ENCODE measurements around the gene MYH3.

The MYH3 gene

DNA sequence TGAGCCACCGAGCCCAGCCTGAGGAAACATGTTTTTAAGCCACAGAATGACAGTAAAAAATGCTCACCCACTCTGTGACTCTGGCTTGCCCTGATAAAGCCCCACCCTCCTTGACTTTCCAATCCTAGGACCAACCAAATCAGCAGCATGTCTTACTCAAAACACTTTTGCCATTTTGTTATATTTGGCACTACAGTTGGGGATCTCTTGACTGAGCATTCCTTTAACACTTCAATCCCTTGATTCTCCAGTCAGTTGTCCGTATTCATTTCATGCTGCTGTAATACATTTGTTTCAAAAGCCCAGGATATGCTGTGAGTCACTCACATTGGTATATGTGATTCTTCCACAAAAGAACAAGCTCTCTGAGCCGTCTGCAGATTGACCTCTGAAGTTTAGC, 8.2 kb downstream of the MYH3 start:
- no peak for FAIRE-seq

DNA sequence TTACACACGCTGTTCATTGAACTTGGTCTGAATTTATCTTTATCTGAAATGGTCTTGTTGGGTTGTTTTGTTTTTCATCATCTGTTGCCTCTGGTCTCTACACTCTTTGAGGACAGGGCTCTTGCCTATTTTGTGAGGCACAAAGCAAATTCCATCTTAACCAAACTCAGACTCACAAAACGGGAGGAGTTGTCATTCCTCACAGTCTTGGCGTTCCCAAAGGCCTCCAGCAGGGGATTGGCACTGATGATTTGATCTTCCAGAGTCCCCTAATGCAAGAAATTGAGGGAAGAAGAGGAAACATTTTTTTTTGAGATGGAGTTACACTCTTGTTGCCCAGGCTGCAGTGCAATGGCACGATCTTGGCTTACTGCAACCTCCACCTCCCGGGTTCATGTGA, 8.7 kb downstream of the MYH3 start:
- no peak for FAIRE-seq

DNA sequence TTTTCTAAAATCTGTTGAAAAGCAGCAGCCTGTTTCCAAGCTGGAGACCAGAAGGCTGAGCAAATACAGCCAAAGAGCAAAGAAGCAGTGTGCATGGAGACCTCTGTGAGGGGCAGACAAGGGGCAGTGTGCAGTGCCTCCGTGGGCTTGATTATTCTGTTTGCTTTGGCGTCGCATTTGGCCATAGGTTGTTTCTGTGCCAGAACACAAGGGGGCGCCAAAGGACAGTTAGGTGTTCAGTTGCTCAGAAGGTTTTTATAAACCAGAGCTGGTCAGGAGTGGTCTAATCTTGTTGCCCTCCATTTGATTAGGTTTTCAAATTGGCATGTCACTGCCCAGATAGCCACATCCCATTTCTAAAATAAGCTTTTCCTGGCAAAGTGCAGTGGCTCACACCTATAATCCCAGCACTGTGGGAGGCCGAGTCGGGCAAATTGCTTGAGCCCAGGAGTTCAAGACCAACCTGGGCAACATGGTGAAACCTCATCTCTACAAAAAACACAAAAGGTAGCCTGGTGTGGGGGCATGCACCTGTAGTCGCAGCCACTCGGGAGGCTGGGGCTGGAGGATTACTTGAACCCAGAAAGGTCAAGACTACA, 10.6 kb downstream of the MYH3 start:
- FAIRE-seq, result no peak

DNA sequence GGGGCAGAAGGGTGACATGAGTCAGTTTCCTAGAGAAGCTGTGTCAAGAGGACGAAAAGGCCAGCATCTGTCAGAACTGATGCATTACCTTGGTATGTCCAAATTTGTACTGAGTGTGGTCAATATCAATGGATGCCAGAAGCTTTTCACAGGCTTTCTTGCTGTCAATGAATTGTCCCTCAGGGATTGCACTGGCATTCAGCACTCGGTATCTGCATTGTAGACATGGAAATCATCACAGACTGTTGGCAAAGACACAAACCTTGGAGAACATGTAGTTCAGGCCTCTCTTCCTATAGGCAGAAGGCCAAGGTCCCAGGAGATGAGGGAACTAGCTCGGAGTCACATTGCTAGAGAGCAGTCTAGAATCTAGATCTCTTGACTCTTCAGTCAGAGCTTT, 16.6 kb downstream of the MYH3 start:
- no peak for FAIRE-seq

DNA sequence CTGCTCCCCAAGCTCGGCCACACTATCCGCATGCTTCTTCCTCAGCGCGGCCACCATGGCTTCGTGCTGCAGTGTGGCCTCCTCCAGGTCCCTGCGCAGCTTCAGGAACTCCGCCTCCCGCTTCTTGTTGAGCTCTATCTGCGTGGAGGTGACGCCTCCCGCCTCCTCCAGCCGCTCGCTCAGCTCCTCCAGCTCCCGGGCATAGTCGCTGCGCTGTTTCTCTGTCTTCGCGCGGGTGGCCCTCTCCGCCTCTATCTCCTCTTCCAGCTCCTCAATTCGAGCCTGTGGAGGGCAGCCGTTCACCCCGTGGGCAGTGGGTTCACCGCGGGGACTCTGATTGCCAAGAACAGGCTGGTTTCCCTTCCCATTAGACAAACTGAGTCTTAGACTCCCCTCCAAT, 19.0 kb downstream of the MYH3 start:
- FAIRE-seq, result no peak

DNA sequence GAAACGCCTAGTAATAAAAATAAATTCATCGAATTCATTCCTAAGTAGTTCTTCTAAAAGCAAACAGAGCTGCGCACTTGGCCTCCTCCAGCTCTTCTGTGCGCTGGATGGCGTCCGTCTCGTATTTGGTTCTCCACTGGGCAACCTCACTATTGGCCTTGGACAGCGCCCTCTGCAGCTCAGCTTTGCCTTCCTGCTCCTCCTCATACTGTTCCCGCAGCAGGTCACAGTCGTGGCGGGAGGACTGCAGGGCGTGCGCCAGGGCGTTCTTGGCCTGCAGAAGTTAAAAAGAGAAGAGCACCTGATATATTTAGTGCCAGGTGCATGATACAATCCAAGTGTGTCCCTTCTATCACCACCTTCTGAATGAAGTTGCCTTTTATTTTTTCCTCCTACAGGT, 21.8 kb downstream of the MYH3 start:
- no peak for FAIRE-seq

DNA sequence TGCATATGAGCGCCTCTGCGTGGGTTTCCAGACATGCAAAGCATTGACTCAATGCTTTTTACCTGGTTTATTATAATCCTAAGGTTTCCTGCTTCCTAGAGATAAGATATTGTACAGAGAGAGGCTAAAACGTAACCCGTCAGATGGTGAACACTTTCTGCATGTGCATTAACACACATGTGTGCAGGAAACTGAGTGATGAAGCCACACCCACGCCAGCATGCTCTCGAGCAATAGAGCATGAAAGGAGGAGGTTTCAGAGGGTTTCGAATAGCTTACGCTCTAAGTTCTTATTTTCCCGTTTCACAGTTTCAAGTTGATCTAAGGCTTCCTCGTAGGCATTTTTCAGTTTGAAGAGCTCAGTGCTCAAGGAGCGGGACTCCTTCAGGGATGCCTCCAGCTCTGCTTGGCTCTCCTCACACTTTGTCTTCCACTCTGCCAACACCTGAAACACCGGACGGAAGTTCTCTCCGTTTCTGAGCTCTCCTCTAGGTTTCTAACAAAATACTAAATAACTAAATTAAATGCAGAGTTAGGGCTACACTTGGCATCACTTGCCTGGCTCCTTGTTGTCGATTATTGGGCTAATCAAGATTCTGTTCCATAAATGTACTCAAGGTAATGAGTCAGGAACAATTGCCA, 23.2 kb downstream of the MYH3 start:
- no peak for FAIRE-seq

DNA sequence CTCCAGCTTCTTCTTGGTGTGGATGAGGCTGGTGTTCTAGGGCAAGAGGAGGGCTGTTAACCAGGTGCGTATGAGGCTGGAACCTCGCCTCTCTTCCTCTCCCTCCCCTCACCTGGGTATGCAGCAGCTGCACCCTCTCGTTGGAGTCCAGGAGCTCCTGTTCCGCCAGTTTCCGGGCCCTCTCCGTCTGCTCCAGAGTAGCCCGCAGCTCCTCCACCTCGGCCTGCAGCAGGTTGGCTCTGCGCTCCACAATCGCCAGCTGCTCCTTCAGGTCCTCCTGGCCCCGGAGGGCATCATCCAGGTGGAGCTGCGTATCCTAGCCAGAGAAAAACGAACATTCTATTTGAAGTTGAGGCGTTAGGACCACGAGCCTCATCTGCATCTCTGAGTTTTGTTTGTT, 25.4 kb downstream of the MYH3 start:
- no peak for FAIRE-seq

DNA sequence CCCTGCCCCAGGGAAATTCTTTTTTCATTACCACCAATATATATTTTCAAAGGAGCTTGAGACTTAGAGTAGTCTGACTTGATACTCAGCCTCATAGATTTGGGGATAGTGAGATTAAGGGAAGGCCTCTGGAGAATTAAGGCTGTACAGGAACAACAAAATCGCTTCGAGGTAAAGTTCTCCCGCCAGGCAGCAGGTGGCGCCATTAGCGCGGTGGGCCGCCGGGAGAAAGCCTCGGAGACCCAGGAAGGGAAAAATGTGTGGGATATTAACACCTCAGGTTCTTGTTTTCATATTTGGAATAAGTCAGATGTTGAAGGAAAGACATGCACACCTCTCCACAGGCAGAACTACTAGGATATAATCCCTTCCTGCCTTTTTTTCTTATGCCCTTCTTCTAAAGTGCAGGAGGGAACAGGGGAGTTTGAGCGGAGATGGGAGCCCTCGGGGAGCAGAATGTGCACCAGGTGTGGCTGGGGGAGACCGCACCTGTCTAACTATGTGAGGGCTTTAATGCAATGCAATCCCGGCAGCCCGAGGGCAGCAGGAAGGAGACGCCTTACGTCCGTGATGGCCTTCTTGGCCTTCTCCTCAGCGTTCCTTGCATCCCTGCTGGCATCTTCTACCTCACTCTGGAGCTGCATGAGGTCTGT, 25.9 kb downstream of the MYH3 start:
- FAIRE-seq, result no peak

DNA sequence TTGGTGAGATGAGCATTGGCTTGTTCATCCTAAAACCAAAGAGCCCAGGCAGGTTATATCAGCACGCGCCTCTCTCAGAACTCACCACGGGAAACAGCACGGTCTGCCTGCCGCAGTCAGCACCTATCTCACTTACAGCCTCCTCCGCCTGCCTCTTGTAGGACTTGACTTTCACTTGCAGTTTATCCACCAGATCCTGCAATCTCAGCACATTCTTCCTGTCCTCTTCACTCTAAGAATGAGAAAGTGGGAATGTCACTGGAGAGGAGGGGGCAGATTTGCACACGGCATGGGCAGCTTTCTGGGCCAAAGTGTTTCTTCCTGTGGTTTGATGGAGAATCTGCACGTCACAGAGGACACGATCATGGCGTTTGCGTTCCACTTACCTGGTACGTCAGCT, 27.4 kb downstream of the MYH3 start:
- no peak for FAIRE-seq

DNA sequence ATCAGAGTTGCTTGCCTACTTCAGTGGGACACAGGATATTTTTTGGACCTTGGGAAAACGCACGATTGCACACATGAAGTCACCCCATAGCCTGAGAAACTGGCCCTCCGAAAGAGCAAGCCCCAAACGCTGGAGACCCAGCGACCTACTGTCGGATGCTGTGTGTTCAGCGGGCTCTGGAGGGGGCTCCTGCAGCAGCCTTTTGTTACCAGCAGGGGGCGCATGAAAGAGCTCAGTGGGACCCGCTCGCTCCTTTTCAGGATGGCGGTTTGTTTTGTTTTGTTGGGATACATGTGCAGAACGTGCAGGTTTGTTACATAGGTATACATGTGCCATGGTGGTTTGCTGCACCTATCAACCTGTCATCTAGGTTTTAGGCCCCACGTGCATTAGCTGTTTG, 28.4 kb downstream of the MYH3 start:
- no peak for FAIRE-seq

DNA sequence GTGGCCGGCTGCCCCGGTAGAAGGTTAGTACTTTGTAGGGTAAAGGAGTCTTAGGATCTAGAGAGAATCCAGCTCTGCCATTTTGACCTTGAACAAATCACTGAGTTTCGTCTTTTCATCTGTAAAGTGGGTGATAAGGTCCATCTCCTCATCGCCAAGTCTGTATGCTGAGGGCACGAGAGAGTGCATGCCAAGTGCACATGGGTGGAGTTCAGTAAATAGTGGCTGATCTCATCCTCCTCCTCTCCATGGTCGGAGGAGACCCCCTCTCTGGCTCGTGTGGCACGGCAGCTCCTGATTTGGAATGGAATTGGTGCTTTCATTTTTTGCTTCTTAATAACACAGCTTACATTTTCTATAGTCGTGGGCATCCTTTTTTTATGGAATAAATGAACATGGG, 30.7 kb downstream of the MYH3 start:
- no peak for FAIRE-seq

DNA sequence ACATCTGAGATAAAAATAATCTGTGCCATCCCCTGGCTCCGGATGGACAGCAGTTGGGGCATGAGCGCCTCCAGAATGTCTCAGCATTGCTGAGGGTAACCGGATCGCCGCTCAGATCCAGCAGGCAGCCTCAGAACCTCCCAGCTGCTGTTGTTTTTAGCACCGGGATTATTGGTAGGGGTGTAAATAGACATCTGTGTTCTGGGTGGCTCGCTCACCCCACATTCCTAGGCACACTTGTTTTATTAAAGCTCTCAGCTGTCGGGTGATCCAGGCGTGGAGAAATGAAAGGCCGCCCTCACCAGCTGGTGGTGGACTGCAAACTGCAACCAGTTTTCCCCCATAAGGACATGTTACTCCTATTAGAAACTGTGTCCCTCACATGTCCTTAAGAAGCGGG, 32.1 kb downstream of the MYH3 start:
- FAIRE-seq, result no peak

DNA sequence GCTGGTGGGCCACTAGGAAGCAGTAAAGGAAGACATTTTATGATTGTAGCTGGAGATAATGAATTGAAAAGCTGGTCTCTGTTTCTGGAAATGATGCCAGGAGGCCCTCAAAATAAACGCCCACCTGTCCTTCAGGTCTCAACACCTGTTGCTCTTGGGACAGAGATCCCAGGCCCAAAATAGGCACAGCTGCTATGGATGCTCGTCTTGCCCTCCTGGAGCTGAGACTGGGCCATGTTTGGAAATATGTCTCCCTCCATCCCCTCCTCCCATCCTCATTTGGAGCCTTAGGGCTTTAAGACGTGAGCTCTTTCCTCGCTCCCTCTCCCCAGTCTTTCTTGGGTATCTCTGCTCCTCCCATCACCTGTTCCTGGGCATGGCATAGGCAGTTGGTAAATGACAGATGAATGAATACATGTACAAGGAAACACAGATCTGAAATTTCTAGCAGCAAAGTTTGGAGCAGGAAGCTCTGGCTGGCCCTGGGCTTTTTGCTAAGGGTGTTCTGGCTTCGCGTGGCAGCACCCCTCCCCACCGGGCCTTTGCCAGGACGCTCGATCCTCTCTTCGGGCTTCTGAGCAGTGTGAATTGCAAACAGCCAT, 33.3 kb downstream of the MYH3 start:
- no peak for FAIRE-seq

DNA sequence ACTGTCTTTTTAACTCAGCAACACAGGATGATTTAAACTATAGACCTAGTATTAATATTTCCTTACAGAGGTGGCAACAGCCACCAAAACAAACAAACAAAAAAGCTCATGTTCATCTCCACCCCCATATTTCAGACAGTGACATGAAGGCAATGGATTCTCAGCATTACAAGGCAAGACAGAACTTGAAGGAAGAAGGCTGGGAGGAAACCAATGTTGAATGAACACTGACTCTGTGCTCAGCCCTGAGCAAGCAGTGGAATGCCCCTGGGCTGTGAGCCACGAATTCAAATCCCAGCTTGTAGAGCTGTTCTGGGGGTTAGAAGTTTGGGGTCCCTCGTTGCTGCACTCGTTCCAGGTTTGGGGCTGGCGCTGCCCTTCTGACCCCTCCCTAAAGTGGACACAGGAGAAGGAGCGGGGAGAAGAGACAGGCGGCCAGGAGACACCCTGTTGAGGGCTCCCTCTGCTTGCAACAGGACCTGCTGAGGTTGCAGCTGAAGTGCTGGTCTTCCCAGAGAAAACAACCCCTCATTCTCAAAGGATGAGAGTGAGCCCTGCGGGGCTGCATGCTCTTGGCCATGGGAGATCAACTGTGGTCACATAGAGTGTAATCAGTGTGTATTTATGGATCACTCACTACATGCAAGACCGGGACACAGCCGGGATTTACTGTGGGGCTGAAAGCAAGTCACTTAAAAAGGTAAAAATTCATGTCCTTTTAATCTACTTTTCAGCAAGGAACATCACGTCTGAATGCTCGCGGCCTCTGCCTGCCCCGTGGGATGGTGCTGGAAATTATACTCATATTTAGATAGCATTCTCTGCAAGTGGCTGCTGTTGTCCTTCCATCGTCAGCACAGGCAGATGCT, 34.3 kb downstream of the MYH3 start:
- no peak for FAIRE-seq

DNA sequence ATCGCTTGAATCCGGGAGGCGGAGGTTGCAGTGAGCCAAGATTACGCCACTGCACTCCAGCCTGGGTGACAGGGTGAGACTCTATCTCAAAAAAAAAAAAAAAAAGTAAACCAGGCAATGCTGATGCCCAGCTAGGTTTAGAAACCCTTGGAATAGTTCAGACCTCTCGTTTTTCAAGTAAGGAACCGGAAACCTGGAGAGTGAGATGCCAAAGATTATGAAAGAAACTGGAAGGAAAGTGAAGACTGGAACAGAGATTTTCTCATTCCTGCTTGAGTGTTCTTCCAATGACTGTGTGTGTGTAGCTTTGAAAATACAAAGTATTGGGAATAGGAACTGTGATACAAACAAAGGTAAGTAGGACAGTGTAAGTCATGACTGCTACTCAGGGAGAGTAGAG, 35.7 kb downstream of the MYH3 start:
- FAIRE-seq, result no peak

DNA sequence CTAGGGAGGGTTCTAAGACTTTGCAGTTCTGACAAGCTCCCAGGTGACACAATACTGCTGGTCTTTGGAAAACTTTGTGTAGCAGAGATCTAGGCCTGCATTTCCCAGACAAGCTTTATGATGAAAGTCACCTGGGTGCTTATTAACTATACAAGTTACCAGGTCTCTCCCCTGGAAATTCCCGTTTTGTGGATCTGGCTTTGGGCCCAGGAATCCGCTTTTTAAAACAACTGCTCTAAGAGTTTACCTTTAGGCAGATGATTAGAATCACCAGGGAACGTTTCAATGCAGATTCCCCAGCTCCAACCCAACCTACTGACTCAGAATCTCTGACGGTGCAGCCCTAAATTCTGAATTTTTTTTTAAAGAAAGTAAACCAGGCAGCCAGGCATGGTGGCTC, 36.3 kb downstream of the MYH3 start:
- FAIRE-seq, result no peak

DNA sequence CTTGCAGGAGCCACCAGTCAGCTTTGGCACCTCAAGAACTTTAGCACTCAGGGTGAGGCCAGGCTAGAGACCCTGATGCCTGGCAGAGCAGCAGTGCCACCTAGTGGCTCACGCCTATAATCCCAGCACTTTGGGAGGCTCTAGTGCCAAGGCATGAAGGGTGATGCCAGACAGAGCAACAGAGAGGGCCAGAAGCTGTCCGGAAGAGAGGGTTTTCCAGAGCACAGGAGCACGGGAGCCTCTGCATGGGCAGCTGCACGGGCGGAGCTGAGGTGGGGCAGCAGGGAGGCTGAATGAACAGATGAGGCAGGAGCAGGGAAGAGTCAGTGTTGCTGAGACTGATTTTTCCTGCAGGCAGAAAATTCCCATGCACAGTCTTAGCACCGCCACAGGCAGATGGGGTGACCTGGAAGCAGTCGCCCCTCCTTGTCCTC, 38.9 kb downstream of the MYH3 start:
- FAIRE-seq, result no peak

DNA sequence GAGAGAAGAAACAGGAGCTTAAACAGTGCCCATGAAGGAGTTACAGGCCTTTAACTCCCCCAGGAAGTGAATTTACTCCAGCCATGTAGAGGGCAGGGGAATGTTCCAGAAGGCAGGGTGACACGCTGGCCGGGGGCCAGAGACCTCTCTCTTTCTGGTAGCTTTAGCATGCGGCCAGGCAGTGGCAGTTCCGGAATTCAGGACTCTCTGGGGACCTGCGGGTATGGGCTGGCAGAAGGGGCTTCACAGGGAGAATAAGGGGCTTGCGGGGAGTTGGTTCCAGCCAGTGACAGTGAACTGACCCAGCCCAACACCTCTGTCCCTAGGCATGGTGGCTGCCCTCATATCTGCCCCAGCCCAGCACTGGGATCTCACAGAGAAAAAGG, 40.0 kb downstream of the MYH3 start:
- no peak for FAIRE-seq

DNA sequence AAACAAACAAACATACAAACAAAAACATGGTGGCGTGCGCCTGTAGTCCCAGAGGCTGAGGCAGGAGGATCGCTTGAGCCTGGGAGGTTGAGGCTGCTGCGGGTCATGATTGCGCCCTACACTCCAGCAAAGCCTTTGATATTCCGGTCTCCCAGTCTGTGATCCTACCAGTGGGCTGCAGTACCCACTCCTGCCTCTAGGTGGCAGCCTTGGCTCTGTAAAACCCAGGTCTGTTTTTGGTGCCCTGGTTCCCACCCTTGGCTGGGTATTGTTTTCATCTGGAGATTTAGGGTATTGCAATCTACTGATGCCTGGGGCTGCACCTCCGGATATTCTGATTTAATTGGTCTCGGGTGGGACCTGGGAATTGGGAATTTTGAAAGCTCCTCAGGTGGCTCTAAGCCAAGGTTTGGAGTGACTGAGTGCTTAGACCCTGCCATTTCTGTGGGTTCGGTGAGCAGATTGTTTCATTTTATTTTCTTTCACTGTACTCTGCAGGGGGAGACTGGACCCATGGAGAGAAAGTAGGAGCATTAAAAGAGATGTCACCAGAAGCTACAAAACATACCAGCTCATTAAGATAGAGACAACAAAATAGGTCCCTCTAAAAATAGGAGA, 40.5 kb downstream of the MYH3 start:
- no peak for FAIRE-seq

DNA sequence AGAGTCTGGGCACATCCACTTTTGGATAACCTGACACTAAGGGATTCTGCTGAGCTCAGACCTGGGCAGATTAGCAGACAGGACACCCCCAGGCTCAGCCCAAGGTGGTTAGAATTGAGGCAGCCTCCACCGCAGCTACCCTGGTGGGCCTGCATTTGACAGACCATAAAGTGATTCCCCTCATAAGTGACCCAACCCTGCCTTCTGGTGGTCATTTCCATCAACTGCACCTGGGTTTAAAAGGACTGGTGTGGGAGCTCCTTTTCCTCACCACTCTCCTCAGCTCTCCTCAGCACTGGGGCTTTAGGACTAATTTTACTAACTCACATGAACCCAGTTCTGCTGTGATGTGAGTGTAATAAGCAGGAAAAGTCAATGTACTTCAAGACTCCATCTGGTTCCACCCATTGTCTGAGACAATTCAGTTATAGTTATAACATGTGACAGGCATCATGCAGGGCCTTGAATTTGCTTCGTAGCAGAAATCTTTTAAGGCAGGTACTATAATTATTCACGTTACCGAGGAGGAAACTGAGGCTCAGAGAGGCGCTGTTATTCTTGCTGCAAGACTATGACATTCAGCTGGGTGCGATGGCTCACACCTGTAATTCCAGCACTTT, 42.5 kb downstream of the MYH3 start:
- no peak for FAIRE-seq

DNA sequence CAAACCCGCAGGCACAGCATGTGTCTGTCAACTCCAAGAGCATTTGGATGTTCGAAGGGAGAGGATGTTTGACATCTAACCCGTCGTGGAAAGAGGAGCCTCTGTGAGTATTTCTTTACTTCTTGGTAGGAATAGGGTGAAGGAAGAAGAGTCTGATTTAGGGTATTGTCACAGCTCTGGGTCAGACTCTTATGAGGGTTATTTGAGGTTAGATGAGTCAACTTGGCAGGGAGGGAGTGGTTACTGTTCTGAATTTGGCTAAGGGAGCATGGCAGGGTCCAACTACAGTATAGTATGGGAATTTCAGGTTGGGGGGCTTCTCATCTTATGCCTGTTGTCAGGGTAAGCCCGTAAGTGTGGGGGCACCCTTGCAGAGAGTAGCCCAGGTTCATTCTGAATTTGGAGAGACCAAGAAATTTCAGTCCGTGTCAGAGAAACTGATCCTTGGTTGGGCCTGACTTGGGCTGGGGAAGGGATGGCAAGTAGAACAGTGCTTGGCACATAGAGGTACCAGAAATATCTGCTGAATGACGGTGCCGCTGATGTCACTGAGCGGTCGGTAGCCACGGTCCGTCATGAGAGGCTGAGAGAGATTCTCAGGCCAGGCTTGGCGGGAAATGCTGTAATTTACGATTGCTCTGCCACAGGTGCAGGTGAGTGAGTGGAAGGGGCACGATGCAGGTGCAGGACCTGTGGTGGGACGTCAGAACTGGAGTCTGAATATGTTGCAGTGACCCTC, 43.2 kb downstream of the MYH3 start:
- FAIRE-seq, result no peak
